Measurements from ENCODE around the gene ATOH8. TPM values are rescaled to one million over a fixed set of nuclear protein-coding genes. Genes with fewer than 3 reads are reported as not detected.
A peak's percentile ranks its signal among the peaks of the same experiment; 100 is the strongest.

The ATOH8 gene, protein sequence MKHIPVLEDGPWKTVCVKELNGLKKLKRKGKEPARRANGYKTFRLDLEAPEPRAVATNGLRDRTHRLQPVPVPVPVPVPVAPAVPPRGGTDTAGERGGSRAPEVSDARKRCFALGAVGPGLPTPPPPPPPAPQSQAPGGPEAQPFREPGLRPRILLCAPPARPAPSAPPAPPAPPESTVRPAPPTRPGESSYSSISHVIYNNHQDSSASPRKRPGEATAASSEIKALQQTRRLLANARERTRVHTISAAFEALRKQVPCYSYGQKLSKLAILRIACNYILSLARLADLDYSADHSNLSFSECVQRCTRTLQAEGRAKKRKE
- total RNA-seq, result not detected
- polyA plus RNA-seq, result not detected

DNA sequence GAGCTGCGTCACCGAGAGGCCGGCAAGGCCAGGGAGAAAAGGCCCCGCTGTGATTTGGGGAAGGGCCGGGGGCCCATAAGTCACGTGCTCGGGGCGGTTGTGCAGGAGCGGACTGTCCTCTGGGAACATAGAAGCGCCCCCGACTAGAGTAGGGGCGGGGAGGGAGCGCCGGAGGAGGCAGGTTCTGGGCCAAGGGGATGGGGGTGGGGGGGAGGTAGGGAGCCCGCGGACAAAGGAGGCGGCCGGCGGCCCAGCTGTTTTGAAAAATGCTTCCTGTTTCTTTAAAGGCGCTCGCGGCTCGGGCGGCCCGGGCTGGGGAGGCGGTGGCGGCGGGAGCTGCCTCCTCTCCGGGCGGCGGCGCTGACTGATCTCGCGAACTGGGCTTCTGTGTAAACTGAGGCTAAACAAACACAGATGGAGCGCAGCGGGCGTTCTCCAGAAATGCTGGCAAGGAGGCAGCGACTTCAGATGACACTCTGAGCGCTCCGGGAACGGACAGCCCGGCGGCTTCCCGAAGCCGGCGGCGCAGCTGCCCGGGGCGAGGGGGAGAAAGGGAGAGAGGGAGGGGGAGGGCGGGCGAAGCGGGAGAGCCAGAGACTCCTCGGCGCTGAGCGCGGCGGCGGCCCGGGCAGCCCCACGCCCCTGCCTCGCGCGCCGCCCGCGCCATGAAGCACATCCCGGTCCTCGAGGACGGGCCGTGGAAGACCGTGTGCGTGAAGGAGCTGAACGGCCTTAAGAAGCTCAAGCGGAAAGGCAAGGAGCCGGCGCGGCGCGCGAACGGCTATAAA is at the start of gene ATOH8:
TSS of gene ATOH8 (plus strand) at position 467 of the 788 bp plus-strand sequence. CDS start at position 666, 199 bp downstream.
- peaks cover 32 to 54% of the 10 kb centered on the region in 2 donors for H3K27me3 Mint-ChIP-seq
- no peaks in the 10 kb centered on the region for H3K36me3 Mint-ChIP-seq
- Histone ChIP-seq H3K4me3 (ENCODE audit: low read length in 2 of 2) (no peak within 1 kb of the TSS), H3K36me3 (ENCODE audit: insufficient read depth, low read length) (no peaks in the 10 kb centered on the region), H3K27ac (ENCODE audit: low read depth, low read length) (no peak within 1 kb of the TSS), H3K9me3 (ENCODE audit: control insufficient read depth in 1 of 2, low read length in 2 of 2) (no peaks in the 10 kb centered on the region), H3K27me3 (ENCODE audit: insufficient read depth, low read length) (peaks cover 32% of the 10 kb centered on the region), H3K4me1 (ENCODE audit: insufficient read depth, low read length) (peaks cover 23% of the 10 kb centered on the region)
- ChIA-PET POLR2A (ENCODE audit: partially characterized antibody) (no interaction called here), CTCF (ENCODE audit: partially characterized antibody) (interaction anchor here (1.8 to 6.2 kb wide), 2 partner anchors 25 to 61 kb away, joined by 5 to 61 read pairs; no protein-coding TSS in a partner anchor)
- H3K9me3 Mint-ChIP-seq, result peaks cover 0 to 1% (median 0%) of the 10 kb centered on the region in 8 donors
- H3K27ac Mint-ChIP-seq, result peak within 1 kb of the TSS in 1 of 7 donors; percentile 42
- H3K4me1 Mint-ChIP-seq, result peaks cover 5 to 30% (median 19%) of the 10 kb centered on the region in 4 donors
- H3K4me3 Mint-ChIP-seq, result peak within 1 kb of the TSS; percentile 73 to 89 (median 82)
- DNase-seq, result no peak
- intact Hi-C loops (cut with micrococcal nuclease), result no loop called here

DNA sequence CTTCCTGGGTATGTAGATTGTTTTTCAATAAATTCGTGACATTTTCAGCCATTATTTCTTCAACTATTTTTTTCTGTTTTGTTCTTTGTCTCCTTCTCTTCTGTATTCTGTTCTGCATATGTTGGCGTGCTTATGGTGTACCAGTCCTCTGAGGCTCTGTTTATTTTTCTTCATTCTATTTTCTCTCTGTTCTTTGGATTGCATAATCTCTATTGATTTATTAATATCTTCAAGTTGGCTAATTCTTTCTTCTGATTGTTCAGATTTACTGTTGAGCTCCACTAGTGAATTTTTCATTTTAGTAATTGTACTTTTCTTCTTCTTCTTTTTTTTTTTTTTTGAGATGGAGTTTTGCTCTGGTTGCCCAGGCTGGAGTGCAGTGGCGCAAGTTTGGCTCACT is 49.8 kb upstream of the ATOH8 start:
- POLR2A ChIA-PET (ENCODE audit: partially characterized antibody), result no interaction called here

DNA sequence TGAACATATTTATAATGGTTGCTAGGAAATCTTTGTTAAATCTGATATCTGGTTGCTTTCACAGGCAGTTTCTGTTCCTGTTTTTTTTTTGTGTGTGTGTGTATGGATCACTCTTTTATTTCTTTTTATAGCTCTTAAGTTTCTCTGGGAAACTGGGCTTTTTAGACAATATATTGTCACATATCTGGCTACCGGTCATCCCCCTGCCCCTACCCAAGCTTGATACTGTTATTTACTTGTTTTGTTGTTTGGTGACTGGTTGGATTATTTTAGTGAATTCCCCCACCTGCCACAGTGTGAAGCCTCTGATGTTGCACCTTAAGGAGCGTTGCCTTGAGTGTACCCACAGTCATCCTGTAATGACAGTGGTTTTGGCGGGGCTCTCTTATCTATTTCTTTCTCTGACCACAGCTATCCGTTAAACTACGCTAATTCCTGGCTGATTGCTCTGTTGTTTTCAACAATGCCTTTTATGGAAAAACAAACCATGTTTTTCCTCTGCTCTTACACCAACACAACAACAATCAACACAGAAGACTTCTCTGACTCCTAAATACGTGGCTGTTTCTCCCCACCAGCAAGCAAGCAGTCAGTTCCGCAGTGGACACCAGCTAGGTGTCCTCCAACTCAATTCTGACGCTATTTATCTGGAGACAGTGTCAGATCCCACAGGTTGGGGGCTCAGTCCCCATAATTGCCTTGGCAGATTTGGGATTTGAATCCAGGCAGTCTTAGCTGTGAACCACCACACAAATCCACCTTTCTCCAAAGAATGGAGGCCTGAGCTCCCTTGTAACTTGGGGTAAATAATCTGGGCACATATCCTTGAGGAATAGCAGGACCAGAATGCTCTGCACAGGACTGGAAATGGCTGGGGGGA is 48.8 kb upstream of the ATOH8 start:
- peak overlapping the region in 3 of 8 donors; percentile 31 to 32 (median 32) for H3K4me3 Mint-ChIP-seq
- H3K9me3 Mint-ChIP-seq, result no peaks in the 10 kb centered on the region
- H3K27me3 Mint-ChIP-seq, result peaks cover 3% of the 10 kb centered on the region in 2 donors
- H3K4me3 ChIP-seq (ENCODE audit: low read length in 2 of 2), result no peak overlapping the region
- CTCF ChIA-PET (ENCODE audit: partially characterized antibody), result interaction anchor here (0.9 to 7.7 kb wide), 9 partner anchors 8 to 284 kb away, joined by 3 to 67 read pairs (median 3); no protein-coding TSS in a partner anchor
- peak in 3 of 5 donors; percentile 11 to 34 (median 16) for DNase-seq
- POLR2A ChIA-PET (ENCODE audit: partially characterized antibody), result no interaction called here
- H3K9me3 ChIP-seq (ENCODE audit: control insufficient read depth in 1 of 2, low read length in 2 of 2), result no peaks in the 10 kb centered on the region
- H3K27ac Mint-ChIP-seq, result peak overlapping the region in 4 of 7 donors; percentile 24 to 64 (median 53)
- no peaks in the 10 kb centered on the region for H3K27me3 ChIP-seq (ENCODE audit: insufficient read depth, low read length)
- intact Hi-C loops (cut with micrococcal nuclease), result no loop called here
- H3K4me1 ChIP-seq (ENCODE audit: insufficient read depth, low read length), result peaks cover 18% of the 10 kb centered on the region
- H3K36me3 ChIP-seq (ENCODE audit: insufficient read depth, low read length), result no peaks in the 10 kb centered on the region
- peaks cover 10 to 39% (median 19%) of the 10 kb centered on the region in 4 donors for H3K4me1 Mint-ChIP-seq
- no peak overlapping the region for H3K27ac ChIP-seq (ENCODE audit: low read depth, low read length)
- no peaks in the 10 kb centered on the region for H3K36me3 Mint-ChIP-seq

More for the DNA sequence above, 49.8 kb upstream of the ATOH8 start:
- peaks cover 10 to 39% (median 19%) of the 10 kb centered on the region in 4 donors for H3K4me1 Mint-ChIP-seq
- intact Hi-C loops (cut with micrococcal nuclease), result no loop called here
- peak overlapping the region in 1 of 7 donors; percentile 10 for H3K27ac Mint-ChIP-seq
- no peaks in the 10 kb centered on the region for H3K9me3 Mint-ChIP-seq
- H3K36me3 Mint-ChIP-seq, result no peaks in the 10 kb centered on the region
- no peak overlapping the region for H3K4me3 ChIP-seq (ENCODE audit: low read length in 2 of 2)
- peaks cover 0 to 3% of the 10 kb centered on the region in 2 donors for H3K27me3 Mint-ChIP-seq
- no peaks in the 10 kb centered on the region for H3K36me3 ChIP-seq (ENCODE audit: insufficient read depth, low read length)
- no peaks in the 10 kb centered on the region for H3K9me3 ChIP-seq (ENCODE audit: control insufficient read depth in 1 of 2, low read length in 2 of 2)
- H3K4me3 Mint-ChIP-seq, result no peak overlapping the region
- H3K27ac ChIP-seq (ENCODE audit: low read depth, low read length), result no peak overlapping the region
- peaks cover 18% of the 10 kb centered on the region for H3K4me1 ChIP-seq (ENCODE audit: insufficient read depth, low read length)
- CTCF ChIA-PET (ENCODE audit: partially characterized antibody), result interaction anchor here (1.6 to 7.7 kb wide), 3 partner anchors 11 to 68 kb away, joined by 3 to 67 read pairs (median 57); no protein-coding TSS in a partner anchor
- DNase-seq, result no peak
- H3K27me3 ChIP-seq (ENCODE audit: insufficient read depth, low read length), result no peaks in the 10 kb centered on the region

DNA sequence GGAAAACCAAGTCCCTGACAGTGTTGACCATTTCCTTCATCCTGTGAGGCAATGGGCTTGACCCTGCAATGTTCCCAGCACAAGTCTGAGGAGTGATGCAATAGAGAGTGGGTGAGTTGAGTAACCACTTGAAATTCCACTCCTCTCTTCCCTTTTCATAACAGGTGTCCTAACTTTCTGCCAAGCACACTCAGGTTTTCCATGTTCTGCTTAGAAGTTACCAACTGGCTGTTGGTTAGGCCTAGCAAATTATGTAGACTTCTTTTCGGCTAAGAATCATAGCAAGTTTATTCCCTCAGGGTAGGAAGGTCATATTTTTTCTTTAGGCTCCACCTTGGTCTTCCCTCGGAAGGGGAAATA is 48.1 kb upstream of the ATOH8 start:
- Mint-ChIP-seq H3K4me3 (no peak overlapping the region), H3K27ac (peak overlapping the region in 2 of 7 donors; percentile 51 to 57)
- CTCF ChIA-PET (ENCODE audit: partially characterized antibody), result interaction anchor here (0.6 to 7.7 kb wide), 6 partner anchors 13 to 69 kb away, joined by 3 to 67 read pairs (median 12); no protein-coding TSS in a partner anchor

DNA sequence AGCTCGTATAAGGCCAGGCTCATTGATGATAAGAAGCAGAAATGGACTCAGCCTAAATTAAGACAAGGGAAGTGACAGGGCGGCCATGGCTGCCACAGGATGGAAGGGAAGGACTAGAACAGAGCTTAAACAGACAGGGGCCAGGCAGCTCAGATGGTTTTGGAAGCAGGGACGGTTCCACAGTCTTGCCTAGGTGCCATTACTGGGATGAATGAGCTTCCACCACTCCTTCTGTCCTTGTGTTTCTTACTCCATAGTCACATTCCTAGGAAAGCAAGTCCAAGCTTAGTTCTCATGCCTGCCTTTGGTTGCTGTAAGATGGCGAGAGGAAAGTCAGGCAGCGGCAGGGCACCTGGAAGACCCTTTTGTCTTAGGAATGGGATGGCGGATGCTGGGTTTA is 47.7 kb upstream of the ATOH8 start:
- Mint-ChIP-seq H3K36me3 (no peaks in the 10 kb centered on the region), H3K4me1 (peaks cover 10 to 39% (median 19%) of the 10 kb centered on the region in 4 donors), H3K27ac (peak overlapping the region in 1 of 7 donors; percentile 51), H3K27me3 (peaks cover 3% of the 10 kb centered on the region in 2 donors), H3K4me3 (no peak overlapping the region), H3K9me3 (no peaks in the 10 kb centered on the region)
- ChIA-PET CTCF (ENCODE audit: partially characterized antibody) (interaction anchor here (0.6 to 7.7 kb wide), 8 partner anchors 13 to 70 kb away, joined by 3 to 67 read pairs (median 12); no protein-coding TSS in a partner anchor), POLR2A (ENCODE audit: partially characterized antibody) (no interaction called here)
- Histone ChIP-seq H3K27ac (ENCODE audit: low read depth, low read length) (no peak overlapping the region), H3K27me3 (ENCODE audit: insufficient read depth, low read length) (no peaks in the 10 kb centered on the region), H3K9me3 (ENCODE audit: control insufficient read depth in 1 of 2, low read length in 2 of 2) (no peaks in the 10 kb centered on the region), H3K36me3 (ENCODE audit: insufficient read depth, low read length) (no peaks in the 10 kb centered on the region), H3K4me1 (ENCODE audit: insufficient read depth, low read length) (peaks cover 18% of the 10 kb centered on the region), H3K4me3 (ENCODE audit: low read length in 2 of 2) (no peak overlapping the region)
- intact Hi-C loops (cut with micrococcal nuclease), result no loop called here
- DNase-seq, result no peak

More for the DNA sequence above, 48.1 kb upstream of the ATOH8 start:
- Mint-ChIP-seq H3K36me3 (no peaks in the 10 kb centered on the region), H3K27me3 (peaks cover 3% of the 10 kb centered on the region in 2 donors), H3K9me3 (no peaks in the 10 kb centered on the region), H3K4me1 (peaks cover 10 to 39% (median 19%) of the 10 kb centered on the region in 4 donors)
- DNase-seq, result no peak
- H3K4me1 ChIP-seq (ENCODE audit: insufficient read depth, low read length), result peaks cover 18% of the 10 kb centered on the region
- intact Hi-C loops (cut with micrococcal nuclease), result no loop called here
- no peaks in the 10 kb centered on the region for H3K27me3 ChIP-seq (ENCODE audit: insufficient read depth, low read length)
- POLR2A ChIA-PET (ENCODE audit: partially characterized antibody), result no interaction called here
- H3K27ac ChIP-seq (ENCODE audit: low read depth, low read length), result no peak overlapping the region
- H3K9me3 ChIP-seq (ENCODE audit: control insufficient read depth in 1 of 2, low read length in 2 of 2), result no peaks in the 10 kb centered on the region
- H3K36me3 ChIP-seq (ENCODE audit: insufficient read depth, low read length), result no peaks in the 10 kb centered on the region
- H3K4me3 ChIP-seq (ENCODE audit: low read length in 2 of 2), result no peak overlapping the region

DNA sequence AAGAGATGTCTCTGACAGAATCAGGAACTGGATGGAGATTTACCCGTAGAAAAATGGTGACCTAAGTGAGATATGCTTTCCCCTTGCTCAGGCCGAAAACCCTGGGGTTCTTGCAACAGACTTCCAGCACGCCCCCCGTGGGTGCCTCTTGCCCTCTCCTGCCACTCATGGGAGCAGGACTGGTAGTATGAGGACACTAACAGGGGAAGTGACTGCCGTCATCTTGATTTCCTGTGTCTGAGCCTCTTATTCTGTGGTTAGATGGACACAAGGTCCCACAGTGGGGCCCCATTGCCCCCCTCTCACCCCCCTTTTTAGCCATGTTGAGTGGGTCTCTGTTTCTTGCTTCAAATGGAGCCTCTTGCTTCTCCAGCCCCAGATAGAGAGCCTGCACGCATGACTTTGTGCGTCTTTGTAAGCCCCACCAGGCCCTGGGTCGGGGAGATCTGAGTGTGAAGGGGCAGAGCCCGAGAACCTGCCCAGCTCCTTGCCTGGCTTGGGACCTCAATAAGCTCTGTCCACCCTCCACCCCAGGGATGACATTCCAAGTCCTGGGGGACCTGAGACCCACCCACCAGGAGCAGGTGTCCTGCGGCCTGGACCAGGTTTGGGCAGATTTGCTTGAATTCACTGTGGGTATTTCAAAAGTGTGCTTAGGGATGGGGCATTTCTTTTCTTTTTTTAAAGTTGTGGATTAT is 47.0 kb upstream of the ATOH8 start:
- no peaks in the 10 kb centered on the region for H3K36me3 ChIP-seq (ENCODE audit: insufficient read depth, low read length)
- peak overlapping the region in 3 of 7 donors; percentile 11 to 45 (median 17) for H3K27ac Mint-ChIP-seq
- peaks cover 3% of the 10 kb centered on the region in 2 donors for H3K27me3 Mint-ChIP-seq
- no peak overlapping the region for H3K4me3 ChIP-seq (ENCODE audit: low read length in 2 of 2)
- H3K4me3 Mint-ChIP-seq, result no peak overlapping the region
- ChIA-PET POLR2A (ENCODE audit: partially characterized antibody) (no interaction called here), CTCF (ENCODE audit: partially characterized antibody) (interaction anchor here (0.8 to 7.7 kb wide), 12 partner anchors 9 to 285 kb away, joined by 3 to 67 read pairs (median 8); no protein-coding TSS in a partner anchor)
- DNase-seq, result no peak
- no peaks in the 10 kb centered on the region for H3K27me3 ChIP-seq (ENCODE audit: insufficient read depth, low read length)
- intact Hi-C loops (cut with micrococcal nuclease), result loop anchor here (1.0 kb wide), 3 partner anchors 27 to 315 kb away; no protein-coding TSS in a partner anchor
- peaks cover 18% of the 10 kb centered on the region for H3K4me1 ChIP-seq (ENCODE audit: insufficient read depth, low read length)
- H3K27ac ChIP-seq (ENCODE audit: low read depth, low read length), result no peak overlapping the region
- no peaks in the 10 kb centered on the region for H3K9me3 ChIP-seq (ENCODE audit: control insufficient read depth in 1 of 2, low read length in 2 of 2)
- H3K36me3 Mint-ChIP-seq, result no peaks in the 10 kb centered on the region
- H3K9me3 Mint-ChIP-seq, result no peaks in the 10 kb centered on the region
- H3K4me1 Mint-ChIP-seq, result peaks cover 10 to 39% (median 19%) of the 10 kb centered on the region in 4 donors
